HEK293 (cell line): ENCODE results near the gene TRMT1.
A peak's percentile ranks its signal among the peaks of the same experiment; 100 is the strongest.

Experiments
- CTCF ChIA-PET: fragments of 350-600 bp; formaldehyde crosslinking; extraction: SDS; loops from one replicate; lab custom pipeline; 2021; ENCODE audit warnings: antibody characterized with exemption; lab: Yijun Ruan, JAX
- POLR2A ChIA-PET: fragments of 300-600 bp; formaldehyde crosslinking; extraction: SDS; loops from one replicate; lab custom pipeline; 2020; ENCODE audit warnings: antibody characterized with exemption, inconsistent platforms; lab: Yijun Ruan, JAX
- H3K27ac ChIP-seq: fragments of 200-500 bp; sonication (Bioruptor generic); 2 replicates; pipeline ENCODE4 v1.5.1; 2014; ENCODE audit warnings: low read depth, low read length, control low read depth, inconsistent platforms; ENCODE audit errors: extremely low read depth
- H3K36me3 ChIP-seq, 2 experiments: fragments of 200-500 bp in 1 of 2; sonication (Bioruptor generic) in 1 of 2; 1 replicate in 1 of 2; 2 replicates in 1 of 2; pipeline ENCODE4 v1.5.1; 2014 to 2017; ENCODE audit warnings: inconsistent platforms in 2 of 2, low read length in 2 of 2; ENCODE audit not compliant: control insufficient read depth in 2 of 2, insufficient read depth in 1 of 2
- H3K4me1 ChIP-seq: fragments of 200-500 bp; sonication (Bioruptor generic); 2 replicates; pipeline ENCODE4 v1.5.1; 2014; ENCODE audit warnings: mild to moderate bottlenecking, low read length, inconsistent platforms; ENCODE audit not compliant: control insufficient read depth, insufficient read depth
- H3K4me3 ChIP-seq: 2 replicates; pipeline ENCODE4 v1.5.1; 2011; ENCODE audit warnings: low read depth, mild to moderate bottlenecking, control low read depth, low read length, moderate library complexity
- H3K9me3 ChIP-seq: fragments of 200-500 bp; sonication (Bioruptor generic); 2 replicates; pipeline ENCODE4 v1.5.1; 2014; ENCODE audit warnings: low read depth, low read length, inconsistent platforms; ENCODE audit not compliant: control insufficient read depth, insufficient read depth
- PRDM1 ChIP-seq: fragments of 450-650 bp; formaldehyde crosslinking; IDR thresholded peaks from 2 replicates; pipeline ENCODE4; 2016; ENCODE audit warnings: missing biosample characterization, missing genetic modification characterization
- REPIN1 ChIP-seq: fragments of 450-650 bp; formaldehyde crosslinking; IDR thresholded peaks from 2 replicates; pipeline ENCODE4 v1.5.1; 2017; ENCODE audit warnings: missing biosample characterization, missing genetic modification characterization, low read depth
- ZBTB48 ChIP-seq: fragments of 450-650 bp; formaldehyde crosslinking; IDR thresholded peaks from 2 replicates; pipeline ENCODE4 v1.5.1; 2016; ENCODE audit warnings: missing biosample characterization, missing genetic modification characterization
- ZIC2 ChIP-seq: fragments of 450-650 bp; formaldehyde crosslinking; IDR thresholded peaks from 2 replicates; pipeline ENCODE4 v1.5.1; 2016; ENCODE audit warnings: missing biosample characterization, missing genetic modification characterization
- ZNF138 ChIP-seq: fragments of 450-650 bp; formaldehyde crosslinking; IDR thresholded peaks from 2 replicates; pipeline ENCODE4 v1.5.1; 2016; ENCODE audit warnings: missing biosample characterization, missing genetic modification characterization, borderline replicate concordance
- ZNF146 ChIP-seq: fragments of 450-650 bp; formaldehyde crosslinking; IDR thresholded peaks from 2 replicates; pipeline ENCODE4 v1.5.1; 2016; ENCODE audit warnings: missing biosample characterization, missing genetic modification characterization
- ZNF18 ChIP-seq: fragments of 450-650 bp; formaldehyde crosslinking; IDR thresholded peaks from 2 replicates; pipeline ENCODE4 v1.5.1; 2016; ENCODE audit warnings: missing biosample characterization, missing genetic modification characterization
- ZNF221 ChIP-seq: fragments of 450-650 bp; formaldehyde crosslinking; IDR thresholded peaks from 2 replicates; pipeline ENCODE4 v1.5.1; 2017; ENCODE audit warnings: missing biosample characterization, missing genetic modification characterization, borderline replicate concordance
- ZNF341 ChIP-seq: fragments of 450-650 bp; formaldehyde crosslinking; IDR thresholded peaks from 2 replicates; pipeline ENCODE4; 2016; ENCODE audit warnings: low read depth, missing biosample characterization, missing genetic modification characterization
- ZNF398 ChIP-seq: fragments of 450-650 bp; formaldehyde crosslinking; IDR thresholded peaks from 2 replicates; pipeline ENCODE4 v1.5.1; 2017; ENCODE audit warnings: missing biosample characterization, missing genetic modification characterization
- ZNF629 ChIP-seq: fragments of 450-650 bp; formaldehyde crosslinking; IDR thresholded peaks from 2 replicates; pipeline ENCODE4 v1.5.1; 2017; ENCODE audit warnings: missing biosample characterization, missing genetic modification characterization
- ZNF747 ChIP-seq: fragments of 450-650 bp; formaldehyde crosslinking; IDR thresholded peaks from 2 replicates; pipeline ENCODE4 v1.5.1; 2016; ENCODE audit warnings: missing biosample characterization, missing genetic modification characterization
- ZNF830 ChIP-seq: fragments of 450-650 bp; IDR thresholded peaks from 2 replicates; pipeline ENCODE4 v1.5.0; 2018; ENCODE audit warnings: missing biosample characterization, missing genetic modification characterization, low read depth, mild to moderate bottlenecking, moderate library complexity
- ZSCAN16 ChIP-seq: fragments of 450-650 bp; formaldehyde crosslinking; IDR thresholded peaks from 2 replicates; pipeline ENCODE4 v1.5.1; 2016; ENCODE audit warnings: missing biosample characterization, missing genetic modification characterization
- TF ChIP-seq, protein P1 (sequence below): fragments of 450-650 bp; formaldehyde crosslinking; IDR thresholded peaks from 2 replicates; pipeline ENCODE4 v1.5.1; 2016; ENCODE audit warnings: missing biosample characterization, missing genetic modification characterization
- TF ChIP-seq, protein P2 (sequence below): fragments of 450-650 bp; formaldehyde crosslinking; IDR thresholded peaks from 2 replicates; pipeline ENCODE4 v1.5.1; 2016; ENCODE audit warnings: missing biosample characterization, missing genetic modification characterization
- TF ChIP-seq, protein P3 (sequence below): fragments of 450-650 bp; formaldehyde crosslinking; IDR thresholded peaks from 2 replicates; pipeline ENCODE4 v1.5.1; 2016; ENCODE audit warnings: missing biosample characterization, missing genetic modification characterization
- TF ChIP-seq, protein P4 (sequence below): fragments of 450-650 bp; formaldehyde crosslinking; IDR thresholded peaks from 2 replicates; pipeline ENCODE4 v1.5.1; 2016; ENCODE audit warnings: missing biosample characterization, missing genetic modification characterization

Gene TRMT1

GRCh38 chr19:13092158-13092543, 24.4 kb downstream of the TRMT1 start (continued):
- TF ChIP-seq, protein P1, sequence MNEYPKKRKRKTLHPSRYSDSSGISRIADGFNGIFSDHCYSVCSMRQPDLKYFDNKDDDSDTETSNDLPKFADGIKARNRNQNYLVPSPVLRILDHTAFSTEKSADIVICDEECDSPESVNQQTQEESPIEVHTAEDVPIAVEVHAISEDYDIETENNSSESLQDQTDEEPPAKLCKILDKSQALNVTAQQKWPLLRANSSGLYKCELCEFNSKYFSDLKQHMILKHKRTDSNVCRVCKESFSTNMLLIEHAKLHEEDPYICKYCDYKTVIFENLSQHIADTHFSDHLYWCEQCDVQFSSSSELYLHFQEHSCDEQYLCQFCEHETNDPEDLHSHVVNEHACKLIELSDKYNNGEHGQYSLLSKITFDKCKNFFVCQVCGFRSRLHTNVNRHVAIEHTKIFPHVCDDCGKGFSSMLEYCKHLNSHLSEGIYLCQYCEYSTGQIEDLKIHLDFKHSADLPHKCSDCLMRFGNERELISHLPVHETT (tag by site-specific recombination): no peak
- no peak for TF ChIP-seq ZNF747 (tag by site-specific recombination)

GRCh38 chr19:13091400-13092157, 25.0 kb downstream of the TRMT1 start:
- no peak overlapping the region for H3K4me3 ChIP-seq
- H3K4me1 ChIP-seq: no peaks in the 10 kb centered on the region
- ChIA-PET POLR2A (interaction anchor here (0.6 to 0.8 kb wide), 5 partner anchors 23 to 98 kb away, joined by 3 to 5 read pairs (median 3); no protein-coding TSS in a partner anchor), CTCF (interaction anchor here (0.7 to 7.7 kb wide), 10 partner anchors 9 to 126 kb away, joined by 3 to 274 read pairs (median 4); no protein-coding TSS in a partner anchor)
- no peak overlapping the region; the same call in 1 of the 2 replicates for H3K27ac ChIP-seq
- TF ChIP-seq ZNF221 (tag by site-specific recombination) (no peak), ZBTB48 (tag by site-specific recombination) (no peak), ZNF398 (peak; percentile 94), ZNF341 (peak; percentile 96), ZNF830 (tag by site-specific recombination) (no peak), ZNF18 (no peak), ZNF629 (tag by site-specific recombination) (0 out of 2 replicates have a peak, but pooled peaks have one; percentile 12), REPIN1 (no peak), ZSCAN16 (tag by site-specific recombination) (no peak), ZIC2 (tag by site-specific recombination) (peak; percentile 71), ZNF138 (tag by site-specific recombination) (no peak), PRDM1 (tag by site-specific recombination) (no peak), ZNF146 (tag by site-specific recombination) (no peak)
- TF ChIP-seq, protein P1 (tag by site-specific recombination): no peak
- TF ChIP-seq, protein P2, sequence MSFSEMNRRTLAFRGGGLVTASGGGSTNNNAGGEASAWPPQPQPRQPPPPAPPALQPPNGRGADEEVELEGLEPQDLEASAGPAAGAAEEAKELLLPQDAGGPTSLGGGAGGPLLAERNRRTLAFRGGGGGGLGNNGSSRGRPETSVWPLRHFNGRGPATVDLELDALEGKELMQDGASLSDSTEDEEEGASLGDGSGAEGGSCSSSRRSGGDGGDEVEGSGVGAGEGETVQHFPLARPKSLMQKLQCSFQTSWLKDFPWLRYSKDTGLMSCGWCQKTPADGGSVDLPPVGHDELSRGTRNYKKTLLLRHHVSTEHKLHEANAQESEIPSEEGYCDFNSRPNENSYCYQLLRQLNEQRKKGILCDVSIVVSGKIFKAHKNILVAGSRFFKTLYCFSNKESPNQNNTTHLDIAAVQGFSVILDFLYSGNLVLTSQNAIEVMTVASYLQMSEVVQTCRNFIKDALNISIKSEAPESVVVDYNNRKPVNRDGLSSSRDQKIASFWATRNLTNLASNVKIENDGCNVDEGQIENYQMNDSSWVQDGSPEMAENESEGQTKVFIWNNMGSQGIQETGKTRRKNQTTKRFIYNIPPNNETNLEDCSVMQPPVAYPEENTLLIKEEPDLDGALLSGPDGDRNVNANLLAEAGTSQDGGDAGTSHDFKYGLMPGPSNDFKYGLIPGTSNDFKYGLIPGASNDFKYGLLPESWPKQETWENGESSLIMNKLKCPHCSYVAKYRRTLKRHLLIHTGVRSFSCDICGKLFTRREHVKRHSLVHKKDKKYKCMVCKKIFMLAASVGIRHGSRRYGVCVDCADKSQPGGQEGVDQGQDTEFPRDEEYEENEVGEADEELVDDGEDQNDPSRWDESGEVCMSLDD: no peak
- TF ChIP-seq, protein P3, sequence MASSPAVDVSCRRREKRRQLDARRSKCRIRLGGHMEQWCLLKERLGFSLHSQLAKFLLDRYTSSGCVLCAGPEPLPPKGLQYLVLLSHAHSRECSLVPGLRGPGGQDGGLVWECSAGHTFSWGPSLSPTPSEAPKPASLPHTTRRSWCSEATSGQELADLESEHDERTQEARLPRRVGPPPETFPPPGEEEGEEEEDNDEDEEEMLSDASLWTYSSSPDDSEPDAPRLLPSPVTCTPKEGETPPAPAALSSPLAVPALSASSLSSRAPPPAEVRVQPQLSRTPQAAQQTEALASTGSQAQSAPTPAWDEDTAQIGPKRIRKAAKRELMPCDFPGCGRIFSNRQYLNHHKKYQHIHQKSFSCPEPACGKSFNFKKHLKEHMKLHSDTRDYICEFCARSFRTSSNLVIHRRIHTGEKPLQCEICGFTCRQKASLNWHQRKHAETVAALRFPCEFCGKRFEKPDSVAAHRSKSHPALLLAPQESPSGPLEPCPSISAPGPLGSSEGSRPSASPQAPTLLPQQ (tag by site-specific recombination): 0 out of 2 replicates have a peak, but pooled peaks have one; percentile 21
- TF ChIP-seq, protein P4, sequence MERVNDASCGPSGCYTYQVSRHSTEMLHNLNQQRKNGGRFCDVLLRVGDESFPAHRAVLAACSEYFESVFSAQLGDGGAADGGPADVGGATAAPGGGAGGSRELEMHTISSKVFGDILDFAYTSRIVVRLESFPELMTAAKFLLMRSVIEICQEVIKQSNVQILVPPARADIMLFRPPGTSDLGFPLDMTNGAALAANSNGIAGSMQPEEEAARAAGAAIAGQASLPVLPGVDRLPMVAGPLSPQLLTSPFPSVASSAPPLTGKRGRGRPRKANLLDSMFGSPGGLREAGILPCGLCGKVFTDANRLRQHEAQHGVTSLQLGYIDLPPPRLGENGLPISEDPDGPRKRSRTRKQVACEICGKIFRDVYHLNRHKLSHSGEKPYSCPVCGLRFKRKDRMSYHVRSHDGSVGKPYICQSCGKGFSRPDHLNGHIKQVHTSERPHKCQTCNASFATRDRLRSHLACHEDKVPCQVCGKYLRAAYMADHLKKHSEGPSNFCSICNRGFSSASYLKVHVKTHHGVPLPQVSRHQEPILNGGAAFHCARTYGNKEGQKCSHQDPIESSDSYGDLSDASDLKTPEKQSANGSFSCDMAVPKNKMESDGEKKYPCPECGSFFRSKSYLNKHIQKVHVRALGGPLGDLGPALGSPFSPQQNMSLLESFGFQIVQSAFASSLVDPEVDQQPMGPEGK (tag by site-specific recombination): 0 out of 2 replicates have a peak, but pooled peaks have one; percentile 22
- no peaks in the 10 kb centered on the region for H3K9me3 ChIP-seq
- no peaks in the 10 kb centered on the region for H3K36me3 ChIP-seq
